Measurements from ENCODE around the gene LAMB1.
A peak's percentile ranks its signal among the peaks of the same experiment; 100 is the strongest.

LAMB1 gene

DNA sequence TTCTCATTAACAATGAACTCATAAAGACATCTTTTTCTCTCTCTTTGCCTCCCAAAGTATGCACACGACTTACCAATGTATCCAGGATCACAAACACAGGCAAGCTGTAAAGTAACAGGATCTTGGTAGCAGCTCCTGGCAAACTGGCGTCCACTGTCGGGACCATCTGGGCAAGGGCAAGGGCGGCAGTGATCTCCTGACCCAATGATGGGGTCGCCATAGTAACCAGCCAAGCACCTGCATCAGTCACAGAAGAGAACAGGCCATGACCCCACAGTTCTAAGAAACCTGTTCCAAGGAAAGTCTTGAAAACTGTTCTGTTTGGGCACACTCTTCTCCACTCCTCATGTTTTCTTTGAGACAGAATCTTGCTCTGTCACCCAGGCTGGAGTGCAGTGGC is 47.6 kb downstream of the LAMB1 start:
- no peak overlapping the region for H3K18ac ChIP-seq (ENCODE audit: low read length)
- no peak overlapping the region for H2AFZ ChIP-seq (ENCODE audit: low read length)
- H2BK5ac ChIP-seq (ENCODE audit: low read length): no peak overlapping the region
- H3K27me3 ChIP-seq (ENCODE audit: control insufficient read depth in 3 of 3, insufficient read depth in 3 of 3, low read depth in 1 of 3, low read length in 3 of 3): no peaks in the 10 kb centered on the region
- H3K9me3 ChIP-seq (replicated peaks in 1 of 2; ENCODE audit: control insufficient read depth in 2 of 2, insufficient read depth in 1 of 2, low read depth in 1 of 2, low read length in 2 of 2): no peaks in the 10 kb centered on the region
- H3K23ac ChIP-seq (ENCODE audit: low read depth, low read length, poor library complexity): no peak overlapping the region
- no peak overlapping the region for H3K4me2 ChIP-seq (ENCODE audit: insufficient read depth, low read length, poor library complexity, severe bottlenecking)
- H4K8ac ChIP-seq (ENCODE audit: low read depth, low read length): no peak overlapping the region
- H3K14ac ChIP-seq (ENCODE audit: low read length): no peak overlapping the region
- no peak overlapping the region for H3K4ac ChIP-seq (ENCODE audit: low read length)
- no peak overlapping the region for H4K91ac ChIP-seq (ENCODE audit: low read depth, low read length, poor library complexity)
- H2BK15ac ChIP-seq (ENCODE audit: low read length): no peak overlapping the region
- H3K79me1 ChIP-seq (ENCODE audit: low read depth, low read length): no peaks in the 10 kb centered on the region
- no peak overlapping the region for H3K27ac ChIP-seq (replicated peaks; ENCODE audit: low read length)
- peak overlapping the region; percentile 25 for H3K9ac ChIP-seq (ENCODE audit: low read depth, low read length, poor library complexity)
- no peak overlapping the region for H2AK5ac ChIP-seq (ENCODE audit: low read depth, low read length)
- H2BK12ac ChIP-seq (ENCODE audit: low read length): no peak overlapping the region
- H3K4me1 ChIP-seq (ENCODE audit: control insufficient read depth in 2 of 2, insufficient read depth in 1 of 2, low read depth in 1 of 2, low read length in 2 of 2): peaks cover 3 to 19% of the 10 kb centered on the region in 2 donors
- no peak for DNase-seq (ENCODE audit: low spot score)
- H3K36me3 ChIP-seq (replicated peaks in 1 of 2; ENCODE audit: control insufficient read depth in 2 of 2, insufficient read depth in 2 of 2, low read length in 2 of 2): peaks cover 33 to 81% of the 10 kb centered on the region in 2 donors
- WGBS, 2 donors (ENCODE audit: extremely low coverage in 2 of 2, insufficient read length in 2 of 2, insufficient replicate concordance in 1 of 2): no CpG with 5 or more reads among the region's 5 CpGs
- H3K4me3 ChIP-seq (ENCODE audit: low read length in 2 of 2): no peak overlapping the region
- no peak overlapping the region for H2BK120ac ChIP-seq (ENCODE audit: low read depth, low read length)

DNA sequence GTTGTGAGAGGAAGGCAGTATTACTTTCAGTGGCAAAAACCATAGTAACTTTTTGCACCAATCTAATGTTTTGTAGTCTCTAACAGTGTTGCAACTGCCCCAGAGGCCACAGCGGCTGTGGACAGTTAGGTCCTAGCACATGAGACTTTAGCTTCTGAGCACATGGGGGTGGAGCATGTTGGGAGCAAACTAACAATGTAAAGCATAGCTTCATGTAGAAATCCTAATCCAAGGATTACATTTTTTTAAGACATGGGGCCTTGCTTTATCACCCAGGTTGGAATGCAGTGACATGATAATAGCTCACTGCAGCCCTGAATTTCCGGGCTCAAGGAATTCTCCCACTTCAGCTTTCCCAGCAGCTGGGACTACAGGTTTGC is 49.0 kb downstream of the LAMB1 start:
- H4K91ac ChIP-seq (ENCODE audit: low read depth, low read length, poor library complexity): no peak overlapping the region
- H2AK5ac ChIP-seq (ENCODE audit: low read depth, low read length): no peak overlapping the region
- H3K4me1 ChIP-seq (ENCODE audit: control insufficient read depth in 2 of 2, insufficient read depth in 1 of 2, low read depth in 1 of 2, low read length in 2 of 2): peaks cover 12 to 21% of the 10 kb centered on the region in 2 donors
- no peak overlapping the region for H3K9ac ChIP-seq (ENCODE audit: low read depth, low read length, poor library complexity)
- no peak overlapping the region for H2AFZ ChIP-seq (ENCODE audit: low read length)
- H3K4ac ChIP-seq (ENCODE audit: low read length): no peak overlapping the region
- no peak for DNase-seq (ENCODE audit: low spot score)
- no peak overlapping the region for H3K14ac ChIP-seq (ENCODE audit: low read length)
- H3K27ac ChIP-seq (replicated peaks; ENCODE audit: low read length): peak overlapping the region; percentile 29
- H3K18ac ChIP-seq (ENCODE audit: low read length): no peak overlapping the region
- no peak overlapping the region for H4K8ac ChIP-seq (ENCODE audit: low read depth, low read length)
- no peak overlapping the region for H3K4me2 ChIP-seq (ENCODE audit: insufficient read depth, low read length, poor library complexity, severe bottlenecking)
- H2BK12ac ChIP-seq (ENCODE audit: low read length): no peak overlapping the region
- no CpG with 5 or more reads among the region's 2 CpGs for WGBS, 2 donors (ENCODE audit: extremely low coverage in 2 of 2, insufficient read length in 2 of 2, insufficient replicate concordance in 1 of 2)
- no peaks in the 10 kb centered on the region for H3K79me1 ChIP-seq (ENCODE audit: low read depth, low read length)
- H3K27me3 ChIP-seq (ENCODE audit: control insufficient read depth in 3 of 3, insufficient read depth in 3 of 3, low read depth in 1 of 3, low read length in 3 of 3): no peaks in the 10 kb centered on the region
- H3K9me3 ChIP-seq (replicated peaks in 1 of 2; ENCODE audit: control insufficient read depth in 2 of 2, insufficient read depth in 1 of 2, low read depth in 1 of 2, low read length in 2 of 2): no peaks in the 10 kb centered on the region
- H3K4me3 ChIP-seq (ENCODE audit: low read length in 2 of 2): no peak overlapping the region
- H2BK120ac ChIP-seq (ENCODE audit: low read depth, low read length): no peak overlapping the region
- H3K36me3 ChIP-seq (replicated peaks in 1 of 2; ENCODE audit: control insufficient read depth in 2 of 2, insufficient read depth in 2 of 2, low read length in 2 of 2): peaks cover 21 to 69% of the 10 kb centered on the region in 2 donors
- H2BK15ac ChIP-seq (ENCODE audit: low read length): no peak overlapping the region
- no peak overlapping the region for H2BK5ac ChIP-seq (ENCODE audit: low read length)
- H3K23ac ChIP-seq (ENCODE audit: low read depth, low read length, poor library complexity): no peak overlapping the region

DNA sequence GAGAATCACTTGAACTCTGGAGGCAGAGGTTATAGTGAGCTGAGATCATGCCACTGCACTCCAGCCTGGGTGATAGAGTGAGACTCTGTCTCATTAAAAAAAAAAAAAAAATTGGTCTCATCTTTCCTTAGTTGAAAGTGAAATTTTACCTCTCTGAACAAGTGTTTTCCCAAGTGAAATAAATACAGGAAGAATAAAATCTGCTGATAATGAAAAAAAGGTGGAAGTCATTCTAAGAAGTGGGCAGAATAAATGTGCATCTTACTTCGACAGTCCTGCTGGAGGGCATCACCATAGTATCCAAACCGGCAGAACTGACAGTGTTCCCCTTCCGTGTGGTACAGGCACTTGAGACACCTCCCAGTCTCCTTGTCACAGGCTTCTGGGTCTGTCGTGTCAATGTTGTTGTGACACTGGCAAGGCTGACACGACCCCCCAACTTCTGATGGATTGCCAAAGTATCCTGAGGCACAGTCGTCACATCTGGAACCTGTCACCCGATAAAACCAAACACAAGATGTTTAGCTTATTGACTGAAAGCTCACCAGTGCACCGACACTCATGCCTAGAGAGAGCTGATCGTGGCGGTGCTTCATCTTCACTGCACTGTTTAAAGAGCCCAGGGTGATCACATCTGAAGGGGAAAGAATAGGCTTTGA is 49.6 kb downstream of the LAMB1 start:
- Histone ChIP-seq H3K4me1 (ENCODE audit: control insufficient read depth in 2 of 2, insufficient read depth in 1 of 2, low read depth in 1 of 2, low read length in 2 of 2) (peaks cover 18 to 23% of the 10 kb centered on the region in 2 donors), H3K4me2 (ENCODE audit: insufficient read depth, low read length, poor library complexity, severe bottlenecking) (no peak overlapping the region)

DNA sequence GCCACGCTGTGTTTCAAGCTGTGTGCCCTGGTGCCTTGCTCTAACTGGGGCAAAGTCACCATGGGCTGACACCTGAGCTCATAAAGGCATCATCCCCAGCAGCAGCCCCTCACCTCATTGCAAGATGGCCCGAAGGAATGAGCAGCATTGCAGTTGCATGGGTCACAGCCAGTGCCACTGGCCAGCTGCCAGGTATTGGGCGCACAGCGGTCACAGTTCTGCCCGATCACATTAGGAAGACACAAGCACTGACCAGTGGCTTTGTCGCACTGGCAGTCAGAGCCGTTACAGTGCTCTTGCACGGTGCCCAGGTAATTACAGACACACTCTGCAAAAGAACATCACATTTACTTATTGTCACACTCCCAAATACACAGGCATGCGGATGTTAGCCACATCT is 51.1 kb downstream of the LAMB1 start:
- peak overlapping the region; percentile 1 for H3K14ac ChIP-seq (ENCODE audit: low read length)
- no peak overlapping the region for H2BK120ac ChIP-seq (ENCODE audit: low read depth, low read length)
- H2AFZ ChIP-seq (ENCODE audit: low read length): no peak overlapping the region
- H2BK12ac ChIP-seq (ENCODE audit: low read length): peak overlapping the region; percentile 97
- H3K4me2 ChIP-seq (ENCODE audit: insufficient read depth, low read length, poor library complexity, severe bottlenecking): no peak overlapping the region
- H2BK5ac ChIP-seq (ENCODE audit: low read length): peak overlapping the region; percentile 2
- H3K79me1 ChIP-seq (ENCODE audit: low read depth, low read length): no peaks in the 10 kb centered on the region
- H3K18ac ChIP-seq (ENCODE audit: low read length): peak overlapping the region; percentile 89
- H4K91ac ChIP-seq (ENCODE audit: low read depth, low read length, poor library complexity): peak overlapping the region; percentile 76
- H3K27ac ChIP-seq (replicated peaks; ENCODE audit: low read length): peak overlapping the region; percentile 27
- peaks cover 22 to 27% of the 10 kb centered on the region in 2 donors for H3K4me1 ChIP-seq (ENCODE audit: control insufficient read depth in 2 of 2, insufficient read depth in 1 of 2, low read depth in 1 of 2, low read length in 2 of 2)
- no peak overlapping the region for H3K4me3 ChIP-seq (ENCODE audit: low read length in 2 of 2)
- no peaks in the 10 kb centered on the region for H3K9me3 ChIP-seq (replicated peaks in 1 of 2; ENCODE audit: control insufficient read depth in 2 of 2, insufficient read depth in 1 of 2, low read depth in 1 of 2, low read length in 2 of 2)
- H2BK15ac ChIP-seq (ENCODE audit: low read length): peak overlapping the region; percentile 23
- H3K23ac ChIP-seq (ENCODE audit: low read depth, low read length, poor library complexity): no peak overlapping the region
- H3K4ac ChIP-seq (ENCODE audit: low read length): peak overlapping the region; percentile 12
- H4K8ac ChIP-seq (ENCODE audit: low read depth, low read length): peak overlapping the region; percentile 19
- peaks cover 17 to 61% of the 10 kb centered on the region in 2 donors for H3K36me3 ChIP-seq (replicated peaks in 1 of 2; ENCODE audit: control insufficient read depth in 2 of 2, insufficient read depth in 2 of 2, low read length in 2 of 2)
- WGBS, 2 donors (ENCODE audit: extremely low coverage in 2 of 2, insufficient read length in 2 of 2, insufficient replicate concordance in 1 of 2): no CpG with 5 or more reads among the region's 9 CpGs
- H3K27me3 ChIP-seq (ENCODE audit: control insufficient read depth in 3 of 3, insufficient read depth in 3 of 3, low read depth in 1 of 3, low read length in 3 of 3): no peaks in the 10 kb centered on the region
- H3K9ac ChIP-seq (ENCODE audit: low read depth, low read length, poor library complexity): peak overlapping the region; percentile 33
- peak overlapping the region; percentile 71 for H2AK5ac ChIP-seq (ENCODE audit: low read depth, low read length)
- no peak for DNase-seq (ENCODE audit: low spot score)

More for the DNA sequence above, 49.6 kb downstream of the LAMB1 start:
- Histone ChIP-seq H4K8ac (ENCODE audit: low read depth, low read length) (no peak overlapping the region), H2BK5ac (ENCODE audit: low read length) (no peak overlapping the region), H4K91ac (ENCODE audit: low read depth, low read length, poor library complexity) (no peak overlapping the region), H3K27ac (replicated peaks; ENCODE audit: low read length) (peak overlapping the region; percentile 29), H2BK12ac (ENCODE audit: low read length) (no peak overlapping the region), H3K27me3 (ENCODE audit: control insufficient read depth in 3 of 3, insufficient read depth in 3 of 3, low read depth in 1 of 3, low read length in 3 of 3) (no peaks in the 10 kb centered on the region), H3K14ac (ENCODE audit: low read length) (no peak overlapping the region), H2BK120ac (ENCODE audit: low read depth, low read length) (no peak overlapping the region), H3K9ac (ENCODE audit: low read depth, low read length, poor library complexity) (no peak overlapping the region), H3K18ac (ENCODE audit: low read length) (peak overlapping the region; percentile 31), H3K4ac (ENCODE audit: low read length) (no peak overlapping the region), H3K9me3 (replicated peaks in 1 of 2; ENCODE audit: control insufficient read depth in 2 of 2, insufficient read depth in 1 of 2, low read depth in 1 of 2, low read length in 2 of 2) (no peaks in the 10 kb centered on the region), H2BK15ac (ENCODE audit: low read length) (no peak overlapping the region), H3K23ac (ENCODE audit: low read depth, low read length, poor library complexity) (no peak overlapping the region), H2AFZ (ENCODE audit: low read length) (no peak overlapping the region), H2AK5ac (ENCODE audit: low read depth, low read length) (no peak overlapping the region), H3K36me3 (replicated peaks in 1 of 2; ENCODE audit: control insufficient read depth in 2 of 2, insufficient read depth in 2 of 2, low read length in 2 of 2) (peaks cover 20 to 66% of the 10 kb centered on the region in 2 donors), H3K79me1 (ENCODE audit: low read depth, low read length) (no peaks in the 10 kb centered on the region), H3K4me3 (ENCODE audit: low read length in 2 of 2) (no peak overlapping the region)
- no CpG with 5 or more reads among the region's 10 CpGs for WGBS, 2 donors (ENCODE audit: extremely low coverage in 2 of 2, insufficient read length in 2 of 2, insufficient replicate concordance in 1 of 2)
- no peak for DNase-seq (ENCODE audit: low spot score)
